Activated CD4-positive, alpha-beta T cell treated with anti-CD3 and anti-CD28 coated beads for 1 hour (primary cell): ENCODE measurements around the gene IL1RL1.
A peak's percentile ranks its signal among the peaks of the same experiment; 100 is the strongest.
"Not testable (repeated sequence)": the region's sequence is repeated elsewhere in the genome, so short reads cannot be mapped to it uniquely, and the experiment has no call there.

Experiments
- DNase-seq: peaks from one replicate; pipeline ENCODE4 v3.0.0-alpha.2; 2020

The IL1RL1 gene

GRCh38 chr2:102294802-102295489, 16.4 kb upstream of the IL1RL1 start:
- DNase-seq: no peak

GRCh38 chr2:102295566-102295965, 15.8 kb upstream of the IL1RL1 start:
- DNase-seq: no peak

- DNase-seq: no peak
Measured at GRCh38 chr2:102296449-102296848, 14.9 kb upstream of the IL1RL1 start.

- no peak for DNase-seq
Measured at GRCh38 chr2:102297891-102298290, 13.5 kb upstream of the IL1RL1 start.

GRCh38 chr2:102301867-102302362, 9.4 kb upstream of the IL1RL1 start:
- peak; percentile 15 for DNase-seq

GRCh38 chr2:102302458-102302857, 8.9 kb upstream of the IL1RL1 start:
- DNase-seq: no peak

- no peak for DNase-seq
Measured at GRCh38 chr2:102303589-102303988, 7.8 kb upstream of the IL1RL1 start.

GRCh38 chr2:102304268-102304667, 7.1 kb upstream of the IL1RL1 start:
- DNase-seq: no peak

GRCh38 chr2:102304711-102305611, 6.4 kb upstream of the IL1RL1 start:
- DNase-seq: no peak

- DNase-seq: no peak
Measured at GRCh38 chr2:102306125-102306524, 5.2 kb upstream of the IL1RL1 start.

- no peak for DNase-seq
Measured at GRCh38 chr2:102313025-102313424, 1.7 kb downstream of the IL1RL1 start.

- no peak for DNase-seq
Measured at GRCh38 chr2:102313471-102313870, 2.1 kb downstream of the IL1RL1 start.

- no peak for DNase-seq
Measured at GRCh38 chr2:102313950-102314349, 2.6 kb downstream of the IL1RL1 start.

- DNase-seq: no peak
Measured at GRCh38 chr2:102315921-102316320, 4.6 kb downstream of the IL1RL1 start.

GRCh38 chr2:102317715-102318114, 6.4 kb downstream of the IL1RL1 start:
- DNase-seq: no peak

- no peak for DNase-seq
Measured at GRCh38 chr2:102318437-102318836, 7.1 kb downstream of the IL1RL1 start.

GRCh38 chr2:102321941-102322719, 10.8 kb downstream of the IL1RL1 start:
- DNase-seq: no peak

- not testable (repeated sequence) for DNase-seq
Measured at GRCh38 chr2:102324914-102325313, 13.6 kb downstream of the IL1RL1 start.

- DNase-seq: no peak
Measured at GRCh38 chr2:102331311-102331980, 20.1 kb downstream of the IL1RL1 start.

GRCh38 chr2:102334486-102334885, 23.1 kb downstream of the IL1RL1 start:
- no peak for DNase-seq

GRCh38 chr2:102335871-102336366, 24.6 kb downstream of the IL1RL1 start:
- DNase-seq: no peak

- DNase-seq: no peak
Measured at GRCh38 chr2:102336502-102336945, 25.2 kb downstream of the IL1RL1 start.
